ENCODE results near the gene MSL1.

DNA sequence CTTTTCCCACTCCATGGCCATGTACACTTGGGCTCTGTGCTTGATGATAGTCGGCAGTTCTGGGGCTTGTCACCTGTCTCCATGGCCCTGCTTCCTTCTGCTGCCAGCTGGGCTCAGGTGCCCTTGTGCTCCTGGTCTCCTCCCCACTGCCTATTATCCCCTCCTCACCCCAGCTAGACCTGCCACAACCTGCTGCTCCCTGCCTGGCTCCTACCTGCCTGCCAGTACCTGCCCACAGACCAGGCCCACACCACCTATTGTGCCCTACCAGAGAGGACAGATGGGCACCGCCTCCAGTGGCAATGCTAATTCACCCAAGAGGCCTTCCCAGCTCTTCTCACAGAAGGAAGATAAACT is 55.0 kb downstream of the MSL1 start:
- no peak for TF ChIP-seq POLR2A (IDR thresholded peaks at IDR 0.05; ENCODE audit: low read depth, low read length)
- no peak for TF ChIP-seq POLR2AphosphoS5 (IDR thresholded peaks at IDR 0.05; ENCODE audit: low read depth, low read length)
- TF ChIP-seq TAF1 (IDR thresholded peaks at IDR 0.05; ENCODE audit: borderline replicate concordance, low read depth, low read length): no peak
